Measurements from ENCODE around the gene LAMA5.

DNA sequence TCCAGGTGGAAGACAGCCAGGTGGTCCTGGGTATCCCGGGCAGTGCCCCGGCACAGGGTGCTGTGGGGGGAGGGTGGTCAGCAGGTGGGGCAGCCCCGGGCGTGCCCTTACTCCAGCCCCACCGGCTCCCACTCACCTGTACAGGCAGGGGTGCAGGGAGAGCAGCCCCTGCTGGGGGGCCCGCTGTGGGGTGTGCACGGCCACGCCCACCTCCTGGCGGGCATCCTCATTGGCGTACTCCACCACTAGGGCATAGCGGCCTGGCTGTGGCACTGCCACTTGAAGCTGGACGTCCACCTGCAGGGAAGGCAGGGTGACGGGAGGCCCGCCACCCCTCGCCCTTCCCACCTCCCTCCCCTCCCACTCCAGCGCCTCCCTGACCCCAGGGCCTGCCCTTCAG is 34.7 kb downstream of the LAMA5 start:
- TF ChIP-seq, protein P1, sequence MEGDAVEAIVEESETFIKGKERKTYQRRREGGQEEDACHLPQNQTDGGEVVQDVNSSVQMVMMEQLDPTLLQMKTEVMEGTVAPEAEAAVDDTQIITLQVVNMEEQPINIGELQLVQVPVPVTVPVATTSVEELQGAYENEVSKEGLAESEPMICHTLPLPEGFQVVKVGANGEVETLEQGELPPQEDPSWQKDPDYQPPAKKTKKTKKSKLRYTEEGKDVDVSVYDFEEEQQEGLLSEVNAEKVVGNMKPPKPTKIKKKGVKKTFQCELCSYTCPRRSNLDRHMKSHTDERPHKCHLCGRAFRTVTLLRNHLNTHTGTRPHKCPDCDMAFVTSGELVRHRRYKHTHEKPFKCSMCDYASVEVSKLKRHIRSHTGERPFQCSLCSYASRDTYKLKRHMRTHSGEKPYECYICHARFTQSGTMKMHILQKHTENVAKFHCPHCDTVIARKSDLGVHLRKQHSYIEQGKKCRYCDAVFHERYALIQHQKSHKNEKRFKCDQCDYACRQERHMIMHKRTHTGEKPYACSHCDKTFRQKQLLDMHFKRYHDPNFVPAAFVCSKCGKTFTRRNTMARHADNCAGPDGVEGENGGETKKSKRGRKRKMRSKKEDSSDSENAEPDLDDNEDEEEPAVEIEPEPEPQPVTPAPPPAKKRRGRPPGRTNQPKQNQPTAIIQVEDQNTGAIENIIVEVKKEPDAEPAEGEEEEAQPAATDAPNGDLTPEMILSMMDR (IDR thresholded peaks at IDR 0.05), result no peak
- TF ChIP-seq EZH2 (IDR thresholded peaks at IDR 0.05), result no peak

All from neural progenitor cell (in vitro differentiated cells).